Ishikawa (cell line): Measurements from ENCODE around the gene FDXR.

Experiments
- CEBPB ChIP-seq: IDR thresholded peaks from 2 replicates; pipeline ENCODE4 v1.6.1; 2012
- CREB1 ChIP-seq: IDR thresholded peaks from 2 replicates; pipeline ENCODE4 v1.6.1; 2012; ENCODE audit warnings: low read depth
- EGR1 ChIP-seq: IDR thresholded peaks from 2 replicates; pipeline ENCODE4 v1.6.1; 2012
- EP300 ChIP-seq: IDR thresholded peaks from 2 replicates; pipeline ENCODE4 v1.6.1; 2012; ENCODE audit warnings: borderline replicate concordance
- FOXM1 ChIP-seq: IDR thresholded peaks from 2 replicates; pipeline ENCODE4 v1.6.1; 2012; ENCODE audit warnings: low read depth, borderline replicate concordance
- RAD21 ChIP-seq: IDR thresholded peaks from 2 replicates; pipeline ENCODE4 v1.6.1; 2012; ENCODE audit warnings: low read depth
- REST ChIP-seq: IDR thresholded peaks from 2 replicates; pipeline ENCODE4 v1.6.1; 2012; ENCODE audit warnings: low read depth, mild to moderate bottlenecking
- TAF1 ChIP-seq: IDR thresholded peaks from 2 replicates; pipeline ENCODE4 v1.6.1; 2012; ENCODE audit warnings: low read depth, mild to moderate bottlenecking
- TCF12 ChIP-seq: IDR thresholded peaks from 2 replicates; pipeline ENCODE4 v1.6.1; 2012; ENCODE audit warnings: low read depth
- TEAD4 ChIP-seq: IDR thresholded peaks from 2 replicates; pipeline ENCODE4 v1.6.1; 2012
- USF1 ChIP-seq: IDR thresholded peaks from 2 replicates; pipeline ENCODE4 v1.6.1; 2012
- YY1 ChIP-seq: IDR thresholded peaks from 2 replicates; pipeline ENCODE4 v1.6.1; 2012; ENCODE audit warnings: low read depth
- ZBTB7A ChIP-seq: IDR thresholded peaks from 2 replicates; pipeline ENCODE4 v1.6.1; 2012; ENCODE audit warnings: low read depth
- TF ChIP-seq, protein P1 (sequence below): IDR thresholded peaks from 2 replicates; pipeline ENCODE4 v1.6.1; 2012

Gene FDXR

DNA sequence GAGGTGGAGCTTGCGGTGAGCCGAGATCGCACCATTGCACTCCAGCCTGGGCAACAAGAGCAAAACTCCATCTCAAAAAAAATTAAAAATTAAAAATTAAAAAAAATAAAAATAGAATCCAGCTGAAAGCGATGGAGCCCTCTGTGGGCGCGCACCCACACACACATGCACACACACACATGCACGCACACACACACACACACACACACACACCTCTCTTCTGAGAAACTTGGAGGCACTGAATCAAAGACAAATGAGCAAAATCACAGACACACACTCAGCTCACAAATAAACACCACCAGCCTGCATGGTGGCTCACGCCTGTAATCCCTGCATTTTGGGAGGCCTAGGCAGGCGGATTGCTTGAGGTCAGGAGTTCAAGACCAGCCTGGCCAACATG lies 30.2 kb upstream of the FDXR start:
- no peak for TF ChIP-seq TEAD4
- TF ChIP-seq YY1, result no peak
- no peak for TF ChIP-seq TAF1
- no peak for TF ChIP-seq CREB1
- TF ChIP-seq USF1, result no peak
- no peak for TF ChIP-seq EGR1
- no peak for TF ChIP-seq REST
- TF ChIP-seq TCF12, result no peak

- TF ChIP-seq EGR1 (no peak), ZBTB7A (no peak), REST (no peak), TAF1 (no peak), EP300 (no peak), CEBPB (no peak)
These were observed 28.8 kb upstream of the FDXR start for GRCh38 chr17:74901353-74902135.

DNA sequence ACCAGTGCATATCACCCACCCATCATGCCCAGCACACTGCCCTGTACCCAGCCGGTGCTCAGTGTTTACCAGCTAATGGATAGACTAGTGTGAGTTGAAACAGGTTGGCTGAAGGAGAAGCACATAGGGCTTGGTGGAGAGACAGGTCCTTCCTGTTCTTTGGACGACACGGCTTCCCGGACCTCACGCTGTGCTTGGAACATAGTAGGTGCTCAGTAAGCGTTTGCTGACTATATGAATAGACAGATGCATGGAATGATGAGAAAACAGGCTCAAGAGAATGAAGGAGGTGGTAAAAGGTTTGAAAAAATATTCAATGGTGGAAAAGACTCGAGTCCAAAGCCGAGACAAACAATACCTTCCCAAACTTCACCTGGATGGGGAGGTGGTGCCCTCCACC lies 27.4 kb upstream of the FDXR start:
- TF ChIP-seq, protein P1, sequence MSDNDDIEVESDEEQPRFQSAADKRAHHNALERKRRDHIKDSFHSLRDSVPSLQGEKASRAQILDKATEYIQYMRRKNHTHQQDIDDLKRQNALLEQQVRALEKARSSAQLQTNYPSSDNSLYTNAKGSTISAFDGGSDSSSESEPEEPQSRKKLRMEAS, result no peak

DNA sequence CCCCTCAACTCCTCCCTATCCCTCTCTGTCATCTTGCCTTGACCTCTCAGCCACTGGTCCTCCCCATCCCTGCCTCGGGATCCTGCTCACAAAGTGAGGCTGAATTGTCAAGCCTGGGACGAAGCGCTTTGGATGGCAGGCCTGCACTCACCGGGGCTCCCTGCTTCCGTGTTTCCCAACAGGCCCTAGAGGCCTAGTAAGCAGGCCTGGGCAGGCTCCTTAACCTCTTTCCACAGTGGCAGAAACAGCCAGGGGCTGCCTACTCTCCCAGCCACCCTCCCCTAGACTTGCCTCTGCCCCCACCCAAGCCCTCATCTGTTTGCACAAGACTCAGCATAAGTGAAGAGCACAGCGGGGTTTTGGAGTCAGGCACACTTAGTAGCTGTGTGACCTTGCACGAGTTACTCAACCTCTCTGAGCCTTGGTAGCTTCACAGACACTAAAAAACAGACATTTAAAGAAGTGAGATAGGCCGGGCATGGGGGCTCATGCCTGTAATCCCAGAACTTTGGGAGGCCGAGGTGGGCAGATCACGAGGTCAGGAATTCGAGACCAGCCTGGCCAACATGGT lies 25.7 kb upstream of the FDXR start:
- no peak for TF ChIP-seq ZBTB7A
- no peak for TF ChIP-seq RAD21
- no peak for TF ChIP-seq EP300
- no peak for TF ChIP-seq REST
- no peak for TF ChIP-seq TCF12
- no peak for TF ChIP-seq CREB1
- no peak for TF ChIP-seq TEAD4
- TF ChIP-seq, protein P1, result no peak
- no peak for TF ChIP-seq YY1
- TF ChIP-seq CEBPB, result no peak
- no peak for TF ChIP-seq TAF1
- no peak for TF ChIP-seq FOXM1
- no peak for TF ChIP-seq EGR1
- no peak for TF ChIP-seq USF1
